HL-60/S4 treated with phorbol 12-myristate 13-acetate at 8.2 ng/mL for 4 days and 3 days (cell line): Measurements from ENCODE around the gene WDR46.

Source experiments
- in situ Hi-C: fragments of 300-500 bp; cut with MboI; formaldehyde crosslinking; loops from 2 replicates; pipeline ENCODE4 v1.15.0; 2022; ENCODE audit warnings: low sequenced_read_pairs

WDR46 gene, protein sequence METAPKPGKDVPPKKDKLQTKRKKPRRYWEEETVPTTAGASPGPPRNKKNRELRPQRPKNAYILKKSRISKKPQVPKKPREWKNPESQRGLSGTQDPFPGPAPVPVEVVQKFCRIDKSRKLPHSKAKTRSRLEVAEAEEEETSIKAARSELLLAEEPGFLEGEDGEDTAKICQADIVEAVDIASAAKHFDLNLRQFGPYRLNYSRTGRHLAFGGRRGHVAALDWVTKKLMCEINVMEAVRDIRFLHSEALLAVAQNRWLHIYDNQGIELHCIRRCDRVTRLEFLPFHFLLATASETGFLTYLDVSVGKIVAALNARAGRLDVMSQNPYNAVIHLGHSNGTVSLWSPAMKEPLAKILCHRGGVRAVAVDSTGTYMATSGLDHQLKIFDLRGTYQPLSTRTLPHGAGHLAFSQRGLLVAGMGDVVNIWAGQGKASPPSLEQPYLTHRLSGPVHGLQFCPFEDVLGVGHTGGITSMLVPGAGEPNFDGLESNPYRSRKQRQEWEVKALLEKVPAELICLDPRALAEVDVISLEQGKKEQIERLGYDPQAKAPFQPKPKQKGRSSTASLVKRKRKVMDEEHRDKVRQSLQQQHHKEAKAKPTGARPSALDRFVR

DNA sequence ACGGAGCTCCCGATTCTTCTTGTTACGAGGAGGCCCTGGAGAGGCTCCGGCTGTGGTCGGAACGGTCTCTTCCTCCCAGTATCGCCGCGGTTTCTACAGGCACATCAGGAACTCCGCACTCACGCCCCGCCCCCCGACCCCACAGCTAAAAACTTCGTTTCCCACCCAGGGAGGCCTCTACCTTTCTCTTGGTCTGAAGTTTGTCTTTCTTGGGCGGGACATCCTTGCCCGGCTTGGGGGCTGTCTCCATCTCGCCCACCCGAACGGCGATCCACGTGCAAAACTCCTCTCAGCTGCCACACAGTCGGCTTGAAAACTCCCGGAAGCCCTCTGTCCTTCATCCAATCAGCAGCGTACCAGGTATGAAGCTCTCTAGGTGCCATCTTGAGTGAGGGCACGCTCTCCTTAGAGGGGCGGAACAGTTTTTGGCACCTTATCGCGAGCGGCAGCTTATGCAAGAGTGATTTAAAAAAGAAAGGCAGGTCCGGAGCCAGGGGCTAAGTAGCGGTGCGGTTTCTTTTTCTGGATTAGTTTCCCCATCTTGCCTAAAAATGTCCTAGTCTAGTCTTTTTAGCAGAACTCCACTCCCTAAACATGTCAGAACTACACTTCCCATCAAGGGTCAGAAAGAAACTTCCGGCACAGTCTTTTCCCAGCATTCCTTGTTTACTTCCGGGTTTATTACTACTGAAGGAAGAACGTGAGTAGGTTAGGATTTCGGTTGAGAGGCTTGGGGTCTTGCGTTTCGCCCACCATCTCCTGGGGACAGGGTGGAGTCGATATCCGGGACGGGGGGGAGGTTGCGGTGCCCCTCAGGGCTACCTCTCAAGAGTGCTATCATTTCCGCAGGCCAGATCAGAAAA, at the start of gene WDR46, which contains the start of gene PFDN6:
Gene WDR46, minus strand, starts transcription at position 319 of the 863 bp plus-strand sequence. Its CDS starts 69 bp downstream, at position 250.
Gene PFDN6, plus strand, starts transcription at position 681 of the 863 bp plus-strand sequence. CDS start 256 bp downstream, outside the sequence.
- in situ Hi-C loops: no loop called here

DNA sequence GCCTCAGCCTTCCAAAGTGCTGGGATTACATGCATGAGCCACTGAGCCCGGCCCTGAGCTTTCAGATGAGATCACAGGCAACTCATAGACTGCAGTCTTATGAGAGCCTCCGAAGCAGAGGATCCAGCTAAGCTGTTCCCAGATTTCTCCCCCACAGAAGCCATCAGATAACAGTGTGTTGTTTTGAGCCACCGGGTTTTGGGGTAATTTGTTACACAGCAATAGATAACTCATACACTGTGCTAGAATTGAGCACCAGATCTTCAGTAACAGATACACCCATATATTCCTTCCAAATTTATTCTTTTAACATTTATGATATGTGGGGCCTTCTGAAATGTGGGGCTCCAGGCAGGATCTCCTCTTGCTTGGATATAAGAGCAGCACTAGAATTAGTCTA, 47.5 kb upstream of the WDR46 start:
- in situ Hi-C loops: no loop called here

DNA sequence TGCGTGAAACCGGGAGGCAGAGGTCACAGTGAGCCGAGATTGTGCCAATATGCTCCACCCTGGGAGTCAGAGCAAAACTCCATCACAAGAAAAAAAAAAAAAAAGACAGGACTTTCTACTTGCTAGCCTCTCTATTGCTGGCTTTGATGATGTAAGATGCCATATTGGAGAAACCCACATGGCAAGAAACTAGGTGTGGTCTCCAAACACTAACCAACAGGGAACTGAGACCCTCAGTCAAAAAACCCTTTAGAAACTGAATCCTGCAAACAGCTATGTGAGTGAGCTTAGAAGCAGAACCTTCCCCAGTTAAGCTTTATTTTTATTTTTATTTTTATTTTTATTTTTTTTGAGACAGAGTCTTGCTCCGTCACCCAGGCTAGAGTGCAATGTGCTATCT, 46.9 kb upstream of the WDR46 start:
- in situ Hi-C loops: no loop called here

DNA sequence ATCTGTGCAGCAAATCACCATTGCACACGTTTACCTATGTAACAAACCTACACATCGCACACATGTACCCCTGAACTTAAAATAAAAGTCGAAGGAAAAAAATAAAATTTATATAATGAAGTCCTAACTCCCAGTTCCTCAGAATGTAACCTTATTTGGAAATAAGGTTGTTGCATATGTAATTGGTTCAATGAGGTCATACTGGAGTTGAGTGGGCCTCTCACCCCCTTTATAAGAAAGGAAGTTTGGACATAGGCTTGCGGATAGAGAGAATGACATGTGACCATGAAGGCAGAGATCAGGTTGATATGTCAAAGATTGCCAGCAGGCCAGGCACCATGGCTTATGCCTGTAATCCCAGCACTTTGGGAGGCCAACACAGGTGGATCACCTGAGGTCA, 44.6 kb upstream of the WDR46 start:
- in situ Hi-C loops: no loop called here

DNA sequence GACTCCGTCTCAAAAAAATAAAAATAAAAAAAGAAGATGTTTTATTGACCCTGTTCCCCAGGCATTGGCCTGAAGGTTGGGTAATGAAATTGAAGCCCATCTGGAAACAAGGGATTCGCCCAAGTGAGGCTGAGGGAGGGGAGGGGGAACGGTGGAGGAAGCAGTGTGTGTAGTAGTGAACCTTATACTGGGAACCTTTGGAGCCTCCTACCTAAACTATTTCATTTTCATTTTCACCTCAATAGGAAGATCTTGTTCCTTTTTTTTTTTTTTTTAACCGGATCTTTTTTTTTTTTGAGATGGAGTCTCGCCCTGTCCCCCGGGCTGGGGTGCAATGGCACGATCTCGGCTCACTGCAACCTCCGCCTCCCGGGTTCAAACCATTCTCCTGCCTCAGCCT, 41.7 kb upstream of the WDR46 start:
- in situ Hi-C loops: no loop called here

DNA sequence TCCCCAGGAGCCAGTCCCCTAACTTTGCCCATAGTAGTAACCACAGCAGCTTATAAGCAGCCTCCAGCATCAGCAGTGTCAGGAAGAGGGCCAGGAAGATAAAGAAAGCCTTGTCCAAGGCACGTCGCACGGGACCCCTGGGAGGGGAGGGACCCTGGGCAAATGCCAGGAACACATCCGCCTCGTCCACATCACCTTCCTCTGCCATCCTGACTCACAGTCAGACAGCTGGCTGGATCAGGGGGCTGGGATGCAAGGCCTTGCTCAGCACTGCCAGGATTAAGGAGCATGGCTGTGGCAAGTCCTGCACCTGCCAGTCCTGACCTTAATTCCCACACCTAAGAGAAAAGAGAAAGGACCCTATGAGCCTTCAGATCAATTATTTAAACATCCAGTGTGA, 40.0 kb upstream of the WDR46 start:
- in situ Hi-C loops: no loop called here

DNA sequence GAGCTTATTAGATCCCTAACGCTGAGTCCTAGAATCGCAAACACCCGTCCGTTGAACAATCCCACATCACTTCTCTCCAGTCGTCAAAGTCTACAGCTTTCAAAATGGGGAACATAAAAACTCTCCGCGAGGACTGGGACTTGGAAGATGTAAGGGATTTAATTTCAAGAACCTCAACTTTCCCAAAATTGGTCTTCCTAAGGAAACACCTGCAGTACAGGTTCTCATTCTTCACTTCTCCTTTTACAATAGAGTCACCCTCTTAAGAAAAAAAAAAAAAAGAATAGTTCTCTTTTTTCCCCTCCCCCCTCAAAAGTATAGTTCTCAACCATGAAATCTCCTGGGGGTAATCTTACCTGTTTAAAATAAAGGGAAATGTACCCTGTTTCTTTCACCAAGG, 35.1 kb upstream of the WDR46 start:
- in situ Hi-C loops: no loop called here

DNA sequence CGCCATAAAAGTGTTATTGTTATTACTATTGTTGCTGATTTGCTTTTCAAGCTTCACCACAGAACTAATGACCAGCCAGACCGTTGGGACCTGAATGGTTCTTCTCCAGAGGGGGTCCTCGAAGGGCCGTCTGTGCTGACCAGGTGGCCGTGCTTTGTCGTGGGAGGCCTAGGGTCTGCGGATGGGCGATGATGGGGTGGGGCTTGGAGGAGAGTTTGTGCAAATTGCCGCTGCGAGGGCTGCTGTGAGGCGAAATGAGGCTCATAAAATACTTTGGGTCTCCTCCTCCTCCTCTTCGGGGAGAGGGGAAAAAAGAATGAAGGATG, 34.5 kb upstream of the WDR46 start:
- in situ Hi-C loops: no loop called here

DNA sequence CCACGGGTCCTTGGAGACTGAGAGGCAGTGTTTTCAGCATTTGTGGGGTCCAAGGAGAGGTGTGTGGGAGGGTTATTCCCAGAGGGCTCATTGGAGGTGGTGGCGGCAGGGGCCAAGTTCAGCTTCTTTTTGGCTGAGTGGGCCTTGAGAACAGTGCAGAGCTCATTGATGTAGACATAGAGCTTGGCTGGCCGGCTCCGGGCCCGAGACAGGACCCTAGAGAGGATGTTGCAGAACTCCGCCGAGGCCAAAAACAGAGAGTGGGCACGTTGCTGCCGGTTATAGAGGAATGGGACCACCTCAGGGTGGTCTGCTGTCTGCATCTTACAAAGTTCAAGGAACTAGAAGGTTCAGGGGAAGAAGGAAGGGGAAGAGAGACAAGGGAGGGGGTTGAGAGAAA, 32.2 kb upstream of the WDR46 start:
- in situ Hi-C loops: no loop called here

DNA sequence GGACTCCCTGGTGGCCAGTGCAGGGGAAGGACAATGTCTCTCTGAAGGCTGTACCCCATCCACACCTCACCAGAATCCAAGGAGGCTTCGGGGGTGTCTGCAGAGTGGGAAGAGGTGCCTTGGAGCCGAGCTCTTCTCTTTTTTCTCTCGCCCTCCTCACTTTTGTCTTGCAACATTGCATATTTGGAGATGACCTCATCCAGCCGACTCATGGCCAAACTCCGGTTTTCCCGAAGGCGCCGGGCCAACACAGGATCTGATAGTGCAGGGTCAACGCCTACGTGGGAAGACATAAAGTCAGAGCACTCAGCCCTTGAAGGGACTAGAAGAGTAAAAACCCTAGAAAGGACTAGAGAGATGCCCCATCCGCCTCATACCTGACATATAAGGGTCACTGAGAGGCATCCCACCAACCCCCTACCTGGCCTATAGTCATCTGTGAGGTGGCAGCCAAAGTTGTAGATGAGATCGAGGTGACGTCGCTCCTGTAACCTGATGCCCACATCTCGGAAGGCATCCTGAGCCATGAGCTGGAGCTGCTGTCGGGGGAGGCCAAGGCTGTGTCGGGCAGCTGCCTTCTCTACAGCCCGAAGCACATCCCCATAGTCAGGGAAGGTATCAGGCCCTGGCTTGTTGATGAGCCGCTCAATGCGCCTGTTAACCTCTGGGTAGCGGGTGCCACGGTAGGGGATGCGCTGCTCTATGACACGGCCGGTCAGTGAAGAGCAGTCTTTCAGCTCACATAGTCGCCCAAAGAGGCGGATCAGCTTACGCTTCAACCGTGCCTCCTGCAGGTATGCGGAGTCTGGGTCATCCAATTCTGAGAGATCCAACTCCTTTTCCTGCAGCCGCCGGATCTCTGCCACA, 31.5 kb upstream of the WDR46 start:
- in situ Hi-C loops: no loop called here

DNA sequence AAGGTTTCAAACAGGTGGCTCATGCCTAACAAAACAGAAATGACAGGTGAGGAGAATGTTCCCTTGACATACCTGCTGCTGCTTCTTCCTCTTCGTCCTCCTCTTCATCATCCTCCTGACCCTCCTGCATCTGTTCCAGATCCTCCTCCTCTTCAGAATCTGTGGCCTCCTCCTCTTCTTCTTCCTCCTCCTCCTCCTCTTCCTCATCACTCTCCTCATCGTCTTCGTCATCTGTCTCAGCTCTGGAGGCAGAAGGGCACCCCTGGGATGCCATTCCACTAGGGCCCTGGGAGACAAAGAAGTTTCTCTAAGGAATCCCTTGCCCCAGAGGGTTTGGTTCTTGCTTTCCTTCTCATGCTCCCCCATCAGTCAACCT, 30.9 kb upstream of the WDR46 start:
- in situ Hi-C loops: no loop called here

DNA sequence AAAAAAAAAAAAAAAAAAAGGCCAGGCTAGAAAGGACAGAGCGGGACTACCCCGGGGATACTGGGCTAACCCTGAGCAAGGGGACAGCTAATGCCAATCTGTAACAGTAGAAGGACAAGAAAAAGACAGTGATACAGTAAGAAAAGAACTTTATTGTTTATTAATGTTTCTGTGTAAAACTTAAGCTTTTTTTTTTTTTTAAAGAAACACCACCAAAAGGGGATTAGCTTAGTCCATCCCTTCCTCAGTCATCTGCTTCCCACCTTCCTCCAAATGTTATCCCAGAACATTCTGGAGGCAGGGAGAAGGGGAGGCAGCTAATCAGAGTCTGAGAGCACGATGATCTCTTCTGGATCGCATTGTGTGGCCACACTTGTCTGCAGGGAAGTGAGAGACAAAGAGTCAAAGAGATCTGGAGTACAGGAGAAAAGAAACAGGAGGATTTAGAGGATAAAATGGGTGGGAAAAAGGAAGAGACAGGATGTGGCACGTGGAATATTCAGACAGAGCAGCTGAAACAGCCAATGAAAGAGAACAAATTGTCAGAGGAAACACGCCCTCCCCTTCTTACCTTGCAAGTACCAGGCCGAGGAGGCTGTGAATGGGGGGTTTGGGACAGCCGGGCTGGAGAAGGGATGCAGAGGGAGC, 29.5 kb upstream of the WDR46 start:
- in situ Hi-C loops: no loop called here

DNA sequence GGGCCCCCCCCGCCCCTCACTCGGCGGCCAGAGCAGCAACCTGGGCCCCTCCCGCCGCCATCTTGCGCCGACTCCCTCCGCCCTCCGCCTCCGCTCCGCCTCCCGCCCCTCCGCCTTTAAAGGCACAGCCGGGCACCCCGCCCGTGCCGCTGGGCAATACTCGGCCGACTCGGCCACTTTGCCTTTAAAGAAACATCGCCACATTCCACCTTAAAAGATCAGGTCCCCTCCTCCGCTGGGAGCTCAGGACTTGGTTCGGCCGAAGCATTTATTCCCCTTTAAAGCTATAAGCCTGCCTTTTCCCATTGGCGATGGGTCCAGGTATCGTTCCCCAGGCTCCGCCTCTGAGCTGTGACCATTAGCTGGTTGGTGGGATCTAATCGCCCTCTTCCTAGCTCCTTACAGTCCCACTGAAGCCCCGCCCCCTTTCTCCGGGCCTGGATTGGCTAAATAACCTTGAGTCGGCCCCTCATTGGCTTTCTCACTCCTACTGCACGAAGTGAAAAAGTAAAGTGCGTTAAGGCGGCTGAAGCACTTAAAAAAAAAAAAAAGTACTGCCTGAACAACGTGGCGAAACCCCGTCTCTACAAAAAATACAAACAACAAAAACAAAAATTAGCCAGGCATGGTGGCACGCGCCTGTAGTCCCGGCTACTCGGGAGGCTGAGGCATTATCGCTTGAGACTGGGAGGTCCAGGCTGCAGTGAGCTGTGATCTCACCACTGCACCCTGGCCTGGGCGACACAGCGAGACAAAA, 28.8 kb upstream of the WDR46 start, which contains the start of gene ZBTB22:
Gene ZBTB22, minus strand, starts transcription at position 76 of the 757 bp plus-strand sequence. CDS start 828 bp downstream, outside the sequence.
- in situ Hi-C loops: no loop called here

DNA sequence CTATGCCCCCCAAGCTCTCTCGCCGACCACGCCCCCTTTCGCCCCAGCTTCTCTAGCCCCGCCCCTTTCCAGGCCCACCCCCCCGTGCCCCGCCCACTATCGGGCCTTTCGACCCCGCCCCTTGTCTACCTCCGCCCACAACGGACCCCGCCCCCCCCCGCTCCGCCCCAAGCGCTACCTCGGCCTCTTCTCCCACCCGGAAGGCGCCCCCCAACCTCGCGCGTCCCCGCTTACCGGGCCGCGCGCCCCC, 28.3 kb upstream of the WDR46 start:
- in situ Hi-C loops: no loop called here

DNA sequence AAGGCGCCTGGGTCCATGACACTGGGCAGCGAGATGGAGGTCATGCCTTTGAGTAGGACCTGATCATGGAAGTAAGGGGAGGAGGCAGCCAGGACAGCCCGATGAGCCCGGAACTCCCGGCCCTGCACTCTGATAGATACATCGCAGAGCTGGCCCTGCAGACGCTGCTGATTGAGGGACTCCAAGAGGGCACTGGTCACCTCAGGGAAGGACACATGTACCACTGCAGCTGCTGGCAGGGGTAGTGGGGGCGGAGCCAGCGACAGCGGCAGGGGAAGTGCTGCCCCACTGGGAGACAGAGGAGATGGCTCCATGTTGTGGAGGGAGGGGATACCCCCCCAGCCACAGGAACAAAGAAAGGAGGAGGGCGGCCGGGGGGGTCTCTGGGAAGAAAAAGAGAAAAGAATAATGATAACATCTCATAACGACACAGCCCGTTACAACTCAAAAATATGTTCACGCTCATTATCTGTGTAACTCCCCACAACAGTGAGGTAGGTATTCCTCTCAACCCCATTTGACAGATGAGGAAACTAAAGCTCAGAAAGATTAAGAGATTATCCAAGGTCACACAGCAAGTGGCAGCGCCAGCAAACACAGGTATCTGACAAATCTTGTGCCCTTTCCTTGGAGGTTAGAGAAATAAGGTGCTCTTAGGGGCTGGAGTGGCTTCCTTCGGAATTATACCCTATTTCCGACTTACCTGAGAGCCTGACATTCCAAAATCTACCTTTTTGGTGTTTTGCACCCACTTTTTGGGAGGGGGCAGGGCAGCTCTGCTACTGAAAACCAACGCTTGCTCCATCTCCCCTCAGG, 27.8 kb upstream of the WDR46 start:
- in situ Hi-C loops: no loop called here

DNA sequence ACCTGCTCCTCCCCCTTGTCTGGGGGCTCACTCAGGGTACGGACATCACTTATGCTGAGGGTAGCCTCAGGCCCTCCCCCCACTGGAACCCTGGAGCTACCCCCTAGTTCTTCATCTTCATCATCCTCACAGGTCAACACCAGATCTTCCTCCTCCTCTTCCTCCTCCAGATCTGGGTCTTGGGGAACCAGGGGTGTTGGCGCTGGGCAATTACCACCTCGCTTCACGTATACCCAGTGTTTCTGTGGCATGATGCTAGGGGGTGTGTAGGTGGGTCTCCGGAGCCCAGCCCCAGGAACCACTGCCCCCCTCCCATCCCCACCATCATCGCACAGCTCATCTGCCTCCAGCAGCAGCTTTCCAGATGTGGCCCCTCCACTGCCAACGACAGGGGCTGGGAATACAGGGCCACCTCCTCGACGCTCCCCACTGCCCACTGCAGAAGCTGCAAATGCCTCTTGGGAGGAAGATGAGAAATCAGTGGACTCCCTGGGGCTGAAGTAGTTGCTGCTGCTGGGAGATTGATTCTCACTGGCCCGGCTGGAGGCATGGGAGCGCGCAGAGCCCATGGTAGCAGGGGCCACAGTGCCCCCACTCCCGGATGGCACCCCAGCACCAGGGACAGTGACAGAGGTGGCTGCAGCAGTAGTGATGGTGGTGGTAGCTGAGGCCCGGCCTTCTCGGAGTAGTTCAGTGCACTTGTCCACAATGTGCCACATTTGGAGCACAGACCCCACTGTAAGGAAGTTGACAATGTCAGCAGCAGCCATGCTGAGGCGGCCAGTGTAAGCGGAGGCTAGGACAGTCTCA, 27.0 kb upstream of the WDR46 start:
- in situ Hi-C loops: no loop called here

DNA sequence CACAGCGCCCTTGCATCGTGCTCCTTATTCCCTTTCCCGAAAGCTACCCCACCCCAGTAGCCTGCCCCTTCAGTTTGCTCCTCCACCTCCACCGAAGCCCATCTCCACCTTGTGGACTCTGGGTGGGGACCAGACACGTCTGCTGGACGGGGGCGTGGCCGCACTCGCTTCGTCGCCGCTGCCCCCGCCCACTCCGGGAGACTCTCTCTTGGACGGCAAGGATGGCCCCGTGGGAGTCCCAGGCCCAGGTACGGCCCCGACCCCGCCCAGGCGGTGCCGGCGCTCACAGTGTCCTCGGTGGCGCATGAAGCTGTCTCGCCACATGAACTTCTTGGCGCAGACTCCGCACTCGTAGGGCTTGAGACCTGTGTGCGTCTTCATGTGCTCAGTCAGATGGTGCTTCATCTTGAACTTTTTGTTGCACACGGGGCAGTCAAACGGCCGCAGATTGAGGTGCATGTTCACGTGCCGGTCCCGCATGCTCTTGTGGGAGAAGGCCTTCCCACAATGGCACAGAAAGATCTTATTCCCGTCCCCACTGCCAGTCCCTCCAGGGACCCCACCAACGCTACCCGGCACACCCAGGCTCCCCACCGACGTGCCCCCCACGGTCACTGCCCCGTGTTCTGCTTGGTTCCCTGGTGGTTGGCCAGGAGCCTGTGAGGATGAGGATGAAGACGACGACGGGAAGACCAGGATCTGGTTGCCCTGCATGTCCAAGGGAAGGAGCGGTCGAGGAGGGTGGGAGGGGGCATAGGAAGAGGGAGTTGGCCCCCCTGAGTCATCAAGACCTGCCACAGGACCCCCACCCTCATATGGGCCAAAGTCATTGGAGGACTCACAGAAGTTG, 26.1 kb upstream of the WDR46 start:
- in situ Hi-C loops: no loop called here
